SK-N-MC (cell line): Measurements from ENCODE around the gene SYCP2.

Source experiments
- DNase-seq: peaks from one replicate; pipeline ENCODE4 v3.0.0-alpha.2; 2011; ENCODE audit warnings: low read depth, low spot score
- H3K27ac ChIP-seq: fragments of 200-600 bp; sonication (generic); 2 replicates; pipeline ENCODE4 v1.5.1; 2016; ENCODE audit warnings: mixed run types
- H3K36me3 ChIP-seq: fragments of 200-600 bp; sonication (generic); 2 replicates; pipeline ENCODE4 v1.6.1; 2017; ENCODE audit warnings: antibody characterized with exemption, low read length, mixed read lengths; ENCODE audit not compliant: insufficient read depth
- H3K4me3 ChIP-seq: fragments of 200-600 bp; sonication (generic); 2 replicates; pipeline ENCODE4 v1.5.1; 2016
- H3K9ac ChIP-seq: fragments of 200-600 bp; sonication (generic); 2 replicates; pipeline ENCODE4 v1.8.0; 2017; ENCODE audit warnings: mixed run types, mixed read lengths; ENCODE audit not compliant: insufficient read length
- H3K9me3 ChIP-seq: fragments of 200-600 bp; sonication (generic); 2 replicates; pipeline ENCODE4 v1.6.1; 2017; ENCODE audit warnings: low read depth, mild to moderate bottlenecking, antibody characterized with exemption, low read length, moderate library complexity, mixed read lengths
- EZH2 ChIP-seq: fragments of 200-600 bp; sonication (generic); IDR thresholded peaks from one replicate; pipeline ENCODE4 v1.6.1; 2017; ENCODE audit warnings: antibody characterized with exemption
- FOXP2 ChIP-seq: optimal IDR thresholded peaks from 2 replicates; pipeline ENCODE3; 2011; ENCODE audit warnings: mild to moderate bottlenecking, moderate library complexity; ENCODE audit not compliant: insufficient read depth; ENCODE audit errors: extremely low read length, control extremely low read depth
- POLR2AphosphoS5 ChIP-seq: IDR thresholded peaks from 2 replicates; pipeline ENCODE4 v1.6.1; 2012; ENCODE audit warnings: mild to moderate bottlenecking, low read depth, low read length, borderline replicate concordance

SYCP2 gene

DNA sequence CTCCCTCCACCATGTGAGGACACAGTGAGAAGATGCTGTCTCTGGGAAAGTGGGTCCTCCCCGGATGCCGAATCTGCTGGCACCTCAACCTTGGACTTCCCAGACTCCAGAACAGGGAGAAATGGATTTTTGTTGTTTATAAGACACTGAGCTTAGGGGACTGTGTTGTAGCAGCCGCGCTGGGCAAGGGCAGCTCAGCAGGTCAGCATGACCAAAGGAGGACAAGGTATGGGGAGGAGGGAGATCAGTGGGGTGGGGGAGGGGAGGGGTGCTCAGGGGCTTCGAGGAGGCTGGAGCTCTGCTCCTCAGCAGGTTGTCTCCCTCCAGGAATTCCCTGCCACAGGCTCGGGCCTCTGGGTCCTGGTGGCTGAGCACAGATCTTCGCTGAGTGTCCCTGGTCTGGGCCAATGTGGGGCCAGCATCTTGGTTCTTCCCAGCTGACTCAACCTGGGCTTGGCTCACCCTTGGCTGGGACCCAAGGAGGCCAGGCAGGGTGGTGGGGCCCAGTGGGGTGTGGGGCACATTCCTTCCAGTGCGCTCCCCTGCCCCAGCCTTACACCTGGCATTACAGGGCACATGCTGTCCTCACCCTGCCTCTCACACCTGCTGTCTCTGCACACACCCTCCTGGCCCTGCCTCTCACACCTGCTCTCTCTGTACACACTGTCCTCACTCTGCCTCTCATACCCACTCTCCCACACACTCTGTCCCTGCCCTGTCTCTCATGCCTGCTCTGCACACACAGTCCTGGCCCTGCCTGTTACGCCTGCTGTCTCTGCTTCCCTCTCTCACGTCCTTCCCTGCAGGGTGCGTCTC lies 107.3 kb downstream of the SYCP2 start:
- DNase-seq, result no peak
- H3K9me3 ChIP-seq, result no peaks in the 10 kb centered on the region
- no peak overlapping the region for H3K4me3 ChIP-seq
- no peaks in the 10 kb centered on the region for H3K36me3 ChIP-seq
- no peak overlapping the region for H3K9ac ChIP-seq
- no peak for TF ChIP-seq FOXP2
- no peak for TF ChIP-seq POLR2AphosphoS5
- no peak for TF ChIP-seq EZH2
- H3K27ac ChIP-seq, result no peak overlapping the region

DNA sequence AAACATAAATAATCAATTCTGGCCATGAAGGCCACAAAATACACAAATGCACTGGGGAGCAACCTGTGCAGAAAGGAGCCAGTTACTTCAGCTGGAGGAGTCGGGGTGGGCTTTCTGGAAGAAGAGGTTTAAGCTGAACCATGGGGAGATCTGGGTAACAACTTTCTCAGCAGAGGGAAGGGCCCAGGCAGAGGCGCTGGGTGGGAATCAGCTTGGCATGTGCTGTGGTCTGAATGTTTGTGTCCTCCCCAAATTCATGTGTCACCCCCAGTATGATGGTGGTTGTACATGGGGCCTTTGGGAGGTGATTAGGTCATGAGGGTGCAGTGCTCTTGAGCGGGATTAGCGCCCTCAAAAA lies 107.9 kb downstream of the SYCP2 start:
- no peak overlapping the region for H3K4me3 ChIP-seq
- no peak for DNase-seq
- no peak for TF ChIP-seq EZH2
- TF ChIP-seq POLR2AphosphoS5, result no peak
- no peak for TF ChIP-seq FOXP2
- H3K9ac ChIP-seq, result no peak overlapping the region
- H3K27ac ChIP-seq, result no peak overlapping the region
- H3K36me3 ChIP-seq, result no peaks in the 10 kb centered on the region
- no peaks in the 10 kb centered on the region for H3K9me3 ChIP-seq

DNA sequence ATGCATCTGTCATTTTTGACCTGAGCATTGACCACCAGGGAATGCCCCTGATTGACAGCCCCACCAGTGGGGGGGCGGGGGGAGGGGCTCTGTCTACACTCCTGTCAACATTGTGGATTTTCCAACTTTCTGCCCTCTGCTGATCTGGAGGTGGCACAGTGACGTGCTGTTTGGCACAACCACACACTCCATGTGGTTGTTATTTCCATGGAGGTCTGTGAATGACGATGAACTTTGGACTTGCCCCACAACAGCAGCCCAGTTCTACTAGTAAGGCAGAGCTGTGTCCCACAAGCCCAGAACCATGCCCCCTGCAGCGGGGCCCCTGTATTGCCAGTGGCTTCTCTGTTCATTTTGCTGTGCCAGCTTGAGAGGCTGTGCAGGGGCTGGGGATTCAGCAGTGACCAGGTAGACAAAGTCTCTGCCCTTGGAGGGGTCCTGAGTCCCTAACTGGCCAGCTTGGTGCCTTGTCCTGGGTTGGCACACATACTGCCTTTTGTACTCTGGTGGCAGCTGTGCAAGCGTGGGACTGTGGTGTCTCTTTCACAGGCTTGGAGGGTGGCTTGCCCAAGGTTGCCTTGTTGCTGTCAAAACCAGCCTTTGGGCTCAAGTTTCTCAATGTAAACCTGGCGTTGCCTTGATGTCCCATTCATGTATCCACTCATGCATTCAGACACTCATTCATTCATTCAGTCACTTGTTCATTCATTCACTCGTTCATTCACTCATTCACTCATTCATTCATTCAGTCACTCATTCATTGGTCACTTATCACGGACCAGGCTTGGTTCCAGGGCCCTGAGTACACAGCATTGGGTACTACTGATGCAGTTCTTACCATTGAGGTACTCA lies 108.5 kb downstream of the SYCP2 start:
- Histone ChIP-seq H3K27ac (no peak overlapping the region), H3K9ac (no peak overlapping the region), H3K9me3 (no peaks in the 10 kb centered on the region), H3K4me3 (no peak overlapping the region), H3K36me3 (no peaks in the 10 kb centered on the region)
- TF ChIP-seq FOXP2 (no peak), POLR2AphosphoS5 (no peak), EZH2 (no peak)
- no peak for DNase-seq

DNA sequence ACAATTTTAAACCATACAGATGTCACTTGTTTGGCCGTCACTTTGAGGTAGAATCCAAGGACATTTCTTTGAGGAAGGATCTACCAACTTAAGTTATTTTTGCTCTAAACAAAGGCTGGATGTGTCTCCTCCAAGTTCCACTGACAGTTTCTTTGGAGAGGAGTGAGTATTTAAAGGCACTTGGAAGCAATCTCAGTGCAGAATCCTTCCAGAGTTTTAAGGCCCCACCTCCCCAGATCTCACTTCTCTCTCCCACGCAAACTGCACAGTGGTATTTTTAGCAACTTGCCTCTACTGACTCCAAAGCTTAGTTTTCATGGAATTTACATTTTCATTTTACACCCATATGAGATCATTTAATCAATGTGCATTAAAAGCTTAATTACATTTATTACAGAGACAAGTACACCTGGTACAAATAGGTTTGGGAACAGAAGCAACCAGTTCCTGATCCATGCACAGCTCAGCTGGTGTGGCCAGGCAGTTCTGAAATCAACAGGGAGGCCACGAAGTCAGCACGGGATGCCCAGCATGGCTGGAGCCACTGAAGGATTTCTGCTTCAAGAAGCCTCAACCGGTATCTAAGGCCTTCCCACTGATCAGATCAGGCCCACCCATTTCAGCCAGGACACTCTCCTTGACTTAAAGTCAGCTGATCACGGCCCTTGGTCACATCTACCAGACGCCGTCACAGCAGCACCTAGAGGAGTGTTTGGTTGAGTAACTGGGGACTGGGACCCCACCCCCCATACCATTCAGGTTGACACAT lies 109.8 kb downstream of the SYCP2 start:
- TF ChIP-seq POLR2AphosphoS5 (no peak), FOXP2 (no peak), EZH2 (no peak)
- DNase-seq, result no peak
- H3K4me3 ChIP-seq, result no peak overlapping the region
- no peaks in the 10 kb centered on the region for H3K9me3 ChIP-seq
- H3K9ac ChIP-seq, result no peak overlapping the region
- no peak overlapping the region for H3K27ac ChIP-seq
- H3K36me3 ChIP-seq, result no peaks in the 10 kb centered on the region

DNA sequence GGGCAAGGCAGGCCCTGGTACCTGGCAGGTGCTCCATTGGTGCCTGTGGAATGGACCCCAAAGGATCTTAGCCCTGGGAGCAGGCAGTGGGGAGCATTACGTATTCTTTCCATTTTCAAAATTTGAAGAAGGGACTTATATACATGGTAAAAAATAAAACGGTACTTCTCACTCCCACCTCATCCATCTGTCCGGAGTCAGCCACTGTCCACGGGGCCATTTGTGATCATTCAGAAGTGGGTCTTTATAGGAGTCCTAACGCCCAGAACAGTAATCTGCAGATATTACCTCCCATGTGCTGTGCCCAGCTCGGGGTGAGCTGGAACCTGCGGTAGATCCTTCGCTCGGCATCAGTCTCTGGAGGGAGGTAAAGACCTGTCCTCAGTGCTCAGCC lies 110.4 kb downstream of the SYCP2 start:
- DNase-seq, result no peak
- Histone ChIP-seq H3K36me3 (no peaks in the 10 kb centered on the region), H3K9me3 (no peaks in the 10 kb centered on the region)

DNA sequence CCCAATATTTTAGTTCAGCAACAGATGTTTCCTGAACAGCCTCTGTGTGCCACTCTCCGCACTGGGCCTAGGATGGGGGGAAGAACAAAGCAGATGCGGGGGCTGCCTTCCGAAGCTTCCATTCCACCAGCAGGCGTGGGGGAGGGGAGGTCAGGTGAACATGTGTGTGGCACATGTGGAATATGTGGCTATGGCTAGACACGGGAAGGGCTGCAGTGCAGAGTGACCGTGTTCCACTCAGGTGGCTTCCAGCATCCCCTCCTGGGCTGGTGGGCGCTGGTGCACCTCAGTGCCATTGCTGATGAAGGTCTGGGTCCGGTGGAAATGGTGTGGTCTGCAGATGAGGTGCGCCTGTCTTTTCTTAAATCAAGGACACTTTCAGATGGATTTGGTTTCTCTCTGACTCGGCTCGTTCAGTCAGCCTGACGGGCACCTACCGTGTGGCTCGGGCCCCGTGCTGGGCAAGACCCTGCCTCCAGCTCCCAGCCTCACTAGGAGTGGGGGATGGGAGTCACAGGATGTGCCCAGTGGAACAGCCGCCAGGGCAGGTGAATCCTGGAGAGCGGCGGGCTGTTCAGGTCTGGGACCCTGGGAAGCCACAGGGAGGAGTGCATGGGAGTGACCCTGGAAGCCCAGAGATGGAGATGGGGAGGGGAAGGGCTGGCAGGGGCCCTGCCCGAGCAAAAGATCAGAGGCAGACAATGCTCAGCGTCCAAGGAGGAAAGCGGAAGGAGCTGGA lies 111.0 kb downstream of the SYCP2 start:
- no peaks in the 10 kb centered on the region for H3K36me3 ChIP-seq
- no peak overlapping the region for H3K27ac ChIP-seq
- no peak overlapping the region for H3K4me3 ChIP-seq
- no peak for TF ChIP-seq EZH2
- no peak for TF ChIP-seq FOXP2
- TF ChIP-seq POLR2AphosphoS5, result no peak
- no peak for DNase-seq
- H3K9ac ChIP-seq, result no peak overlapping the region
- no peaks in the 10 kb centered on the region for H3K9me3 ChIP-seq

More for the DNA sequence above, 110.4 kb downstream of the SYCP2 start:
- Histone ChIP-seq H3K9ac (no peak overlapping the region), H3K27ac (no peak overlapping the region), H3K4me3 (no peak overlapping the region)
- TF ChIP-seq EZH2 (no peak), POLR2AphosphoS5 (no peak), FOXP2 (no peak)

DNA sequence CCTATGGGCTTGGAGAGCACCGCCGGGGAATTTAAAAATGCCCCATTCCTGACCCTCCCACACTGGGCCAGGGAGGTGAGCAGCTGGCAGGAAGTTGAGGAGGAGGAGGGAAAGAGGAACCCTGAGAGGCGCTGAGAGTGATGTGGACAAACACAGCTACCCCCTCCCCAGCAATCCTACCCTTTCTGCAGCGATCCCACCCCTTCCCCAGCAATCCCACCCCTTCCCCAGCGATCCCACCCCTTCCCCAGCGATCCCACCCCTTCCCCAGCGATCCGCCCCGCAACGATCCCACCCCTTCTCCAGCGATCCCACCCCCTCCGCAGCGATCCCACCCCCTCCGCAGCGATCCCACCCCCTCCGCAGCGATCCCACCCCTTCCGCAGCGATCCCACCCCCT lies 111.6 kb downstream of the SYCP2 start:
- Histone ChIP-seq H3K27ac (no peak overlapping the region), H3K36me3 (no peaks in the 10 kb centered on the region), H3K4me3 (no peak overlapping the region), H3K9ac (no peak overlapping the region), H3K9me3 (no peaks in the 10 kb centered on the region)
- no peak for TF ChIP-seq EZH2
- DNase-seq, result no peak

DNA sequence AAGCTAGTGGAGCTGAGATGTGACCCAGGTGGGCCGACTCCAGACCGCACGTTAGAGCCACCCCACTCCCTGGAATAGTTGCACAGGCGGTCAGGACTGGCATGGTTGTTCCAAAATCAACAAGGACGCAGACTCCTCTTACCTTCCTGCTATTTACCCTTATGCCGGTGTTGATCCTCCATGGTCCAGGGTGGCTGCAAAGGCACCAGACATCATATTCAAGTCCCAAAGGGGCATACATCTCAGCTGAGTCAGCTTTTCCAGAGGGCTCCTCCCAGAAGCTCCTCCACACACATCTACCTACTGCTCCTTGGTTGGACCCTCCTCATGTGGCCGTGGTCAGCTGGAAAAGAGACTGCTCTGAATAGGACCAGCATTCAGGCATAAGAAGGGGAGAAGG lies 112.2 kb downstream of the SYCP2 start:
- no peak for DNase-seq
- Histone ChIP-seq H3K36me3 (no peaks in the 10 kb centered on the region), H3K9ac (no peak overlapping the region), H3K9me3 (no peaks in the 10 kb centered on the region), H3K4me3 (no peak overlapping the region), H3K27ac (no peak overlapping the region)
- TF ChIP-seq FOXP2 (no peak), POLR2AphosphoS5 (no peak), EZH2 (no peak)
